ENCODE data around the gene RALGAPA1.

RALGAPA1 gene

GRCh38 chr14:35696575-35696974 is 112.5 kb downstream of the RALGAPA1 start:
- Histone ChIP-seq H3K36me3 (replicated peaks; ENCODE audit: low read depth, low read length) (no peaks in the 10 kb centered on the region), H3K27ac (ENCODE audit: low read length) (no peak overlapping the region), H3K4me1 (ENCODE audit: low read length) (peaks cover 10% of the 10 kb centered on the region), H2AFZ (ENCODE audit: low read depth, low read length) (no peak overlapping the region), H3K4me2 (ENCODE audit: low read length) (no peak overlapping the region), H3K27me3 (ENCODE audit: low read depth, low read length) (no peaks in the 10 kb centered on the region), H4K20me1 (ENCODE audit: insufficient read depth, low read length) (no peaks in the 10 kb centered on the region), H3K9ac (ENCODE audit: low read length) (no peak overlapping the region), H3K9me3 (ENCODE audit: insufficient read depth, low read length) (no peaks in the 10 kb centered on the region), H3K4me3 (ENCODE audit: low read length) (no peak overlapping the region), H3K79me2 (ENCODE audit: low read length) (no peaks in the 10 kb centered on the region)
- TF ChIP-seq, protein P1, sequence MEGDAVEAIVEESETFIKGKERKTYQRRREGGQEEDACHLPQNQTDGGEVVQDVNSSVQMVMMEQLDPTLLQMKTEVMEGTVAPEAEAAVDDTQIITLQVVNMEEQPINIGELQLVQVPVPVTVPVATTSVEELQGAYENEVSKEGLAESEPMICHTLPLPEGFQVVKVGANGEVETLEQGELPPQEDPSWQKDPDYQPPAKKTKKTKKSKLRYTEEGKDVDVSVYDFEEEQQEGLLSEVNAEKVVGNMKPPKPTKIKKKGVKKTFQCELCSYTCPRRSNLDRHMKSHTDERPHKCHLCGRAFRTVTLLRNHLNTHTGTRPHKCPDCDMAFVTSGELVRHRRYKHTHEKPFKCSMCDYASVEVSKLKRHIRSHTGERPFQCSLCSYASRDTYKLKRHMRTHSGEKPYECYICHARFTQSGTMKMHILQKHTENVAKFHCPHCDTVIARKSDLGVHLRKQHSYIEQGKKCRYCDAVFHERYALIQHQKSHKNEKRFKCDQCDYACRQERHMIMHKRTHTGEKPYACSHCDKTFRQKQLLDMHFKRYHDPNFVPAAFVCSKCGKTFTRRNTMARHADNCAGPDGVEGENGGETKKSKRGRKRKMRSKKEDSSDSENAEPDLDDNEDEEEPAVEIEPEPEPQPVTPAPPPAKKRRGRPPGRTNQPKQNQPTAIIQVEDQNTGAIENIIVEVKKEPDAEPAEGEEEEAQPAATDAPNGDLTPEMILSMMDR (IDR thresholded peaks at IDR 0.05; ENCODE audit: low read depth, low read length), result no peak
- no peak for TF ChIP-seq EZH2phosphoT487 (IDR thresholded peaks at IDR 0.05; ENCODE audit: low read depth)

DNA sequence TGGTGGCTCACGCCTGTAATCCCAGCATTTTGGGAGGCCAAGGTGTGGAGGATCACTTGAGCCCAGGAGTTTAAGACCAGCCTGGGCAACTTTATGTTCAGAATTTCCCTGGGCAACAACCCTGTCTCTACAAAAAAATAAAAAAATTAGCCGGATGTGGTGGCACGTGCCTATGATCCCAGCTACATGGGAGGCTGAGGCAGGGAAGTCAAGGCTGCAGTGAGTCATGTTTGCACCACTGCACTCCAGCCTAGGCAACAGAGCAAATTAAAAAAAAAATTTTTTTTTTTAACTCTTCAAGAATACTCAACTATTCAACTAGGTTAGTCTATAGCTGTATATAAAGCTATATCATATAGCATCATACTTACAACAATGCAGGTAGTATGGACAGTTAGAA is 113.0 kb downstream of the RALGAPA1 start:
- no peak overlapping the region for H3K4me3 ChIP-seq (ENCODE audit: low read length)
- peaks cover 10% of the 10 kb centered on the region for H3K4me1 ChIP-seq (ENCODE audit: low read length)
- H4K20me1 ChIP-seq (ENCODE audit: insufficient read depth, low read length), result no peaks in the 10 kb centered on the region
- no peaks in the 10 kb centered on the region for H3K79me2 ChIP-seq (ENCODE audit: low read length)
- H2AFZ ChIP-seq (ENCODE audit: low read depth, low read length), result no peak overlapping the region
- no peak overlapping the region for H3K9ac ChIP-seq (ENCODE audit: low read length)
- H3K9me3 ChIP-seq (ENCODE audit: insufficient read depth, low read length), result no peaks in the 10 kb centered on the region
- H3K36me3 ChIP-seq (replicated peaks; ENCODE audit: low read depth, low read length), result no peaks in the 10 kb centered on the region
- H3K27me3 ChIP-seq (ENCODE audit: low read depth, low read length), result no peaks in the 10 kb centered on the region
- no peak overlapping the region for H3K27ac ChIP-seq (ENCODE audit: low read length)
- H3K4me2 ChIP-seq (ENCODE audit: low read length), result no peak overlapping the region
- TF ChIP-seq, protein P1 (IDR thresholded peaks at IDR 0.05; ENCODE audit: low read depth, low read length), result no peak
- no peak for TF ChIP-seq EZH2phosphoT487 (IDR thresholded peaks at IDR 0.05; ENCODE audit: low read depth)

DNA sequence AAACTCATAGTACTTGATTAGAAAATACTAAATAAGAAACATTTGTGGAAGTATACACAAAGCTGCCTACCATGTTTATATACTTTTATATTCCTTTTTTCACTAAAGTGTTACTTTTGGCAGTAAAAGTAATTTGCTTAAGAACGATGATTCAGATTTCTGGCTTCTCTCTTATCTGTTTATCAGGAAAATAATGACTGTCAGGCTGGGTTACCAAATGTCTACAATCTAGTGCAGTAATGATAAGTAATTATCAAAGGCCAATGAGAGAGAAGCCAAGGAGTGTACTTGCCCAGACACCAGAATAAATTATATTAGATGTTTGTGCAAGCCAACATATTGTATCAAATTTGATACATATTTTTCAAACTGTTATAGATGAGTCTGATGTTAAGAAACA is 113.4 kb downstream of the RALGAPA1 start:
- no peak overlapping the region for H3K4me2 ChIP-seq (ENCODE audit: low read length)
- no peaks in the 10 kb centered on the region for H3K9me3 ChIP-seq (ENCODE audit: insufficient read depth, low read length)
- no peak overlapping the region for H3K27ac ChIP-seq (ENCODE audit: low read length)
- H3K27me3 ChIP-seq (ENCODE audit: low read depth, low read length), result no peaks in the 10 kb centered on the region
- H2AFZ ChIP-seq (ENCODE audit: low read depth, low read length), result no peak overlapping the region
- H4K20me1 ChIP-seq (ENCODE audit: insufficient read depth, low read length), result no peaks in the 10 kb centered on the region
- H3K4me3 ChIP-seq (ENCODE audit: low read length), result no peak overlapping the region
- H3K9ac ChIP-seq (ENCODE audit: low read length), result no peak overlapping the region
- no peaks in the 10 kb centered on the region for H3K79me2 ChIP-seq (ENCODE audit: low read length)
- H3K4me1 ChIP-seq (ENCODE audit: low read length), result peaks cover 10% of the 10 kb centered on the region
- TF ChIP-seq EZH2phosphoT487 (IDR thresholded peaks at IDR 0.05; ENCODE audit: low read depth), result no peak
- TF ChIP-seq, protein P1 (IDR thresholded peaks at IDR 0.05; ENCODE audit: low read depth, low read length), result no peak
- H3K36me3 ChIP-seq (replicated peaks; ENCODE audit: low read depth, low read length), result no peaks in the 10 kb centered on the region

GRCh38 chr14:35695072-35695471 is 114.0 kb downstream of the RALGAPA1 start:
- Histone ChIP-seq H3K9ac (ENCODE audit: low read length) (no peak overlapping the region), H3K27me3 (ENCODE audit: low read depth, low read length) (no peaks in the 10 kb centered on the region), H3K79me2 (ENCODE audit: low read length) (no peaks in the 10 kb centered on the region), H3K27ac (ENCODE audit: low read length) (no peak overlapping the region), H3K4me2 (ENCODE audit: low read length) (no peak overlapping the region), H3K4me3 (ENCODE audit: low read length) (no peak overlapping the region), H4K20me1 (ENCODE audit: insufficient read depth, low read length) (no peaks in the 10 kb centered on the region), H3K9me3 (ENCODE audit: insufficient read depth, low read length) (no peaks in the 10 kb centered on the region), H2AFZ (ENCODE audit: low read depth, low read length) (no peak overlapping the region), H3K4me1 (ENCODE audit: low read length) (peaks cover 12% of the 10 kb centered on the region), H3K36me3 (replicated peaks; ENCODE audit: low read depth, low read length) (no peaks in the 10 kb centered on the region)
- no peak for TF ChIP-seq EZH2phosphoT487 (IDR thresholded peaks at IDR 0.05; ENCODE audit: low read depth)
- TF ChIP-seq, protein P1 (IDR thresholded peaks at IDR 0.05; ENCODE audit: low read depth, low read length), result no peak
